Measurements from ENCODE around the gene ZNRF3. TPM values are rescaled to one million over a fixed set of nuclear protein-coding genes. Genes with fewer than 3 reads are reported as not detected.

The ZNRF3 gene
- total RNA-seq, 1 donor from 2014 or later, result 5.8 TPM

- peaks cover 12% of the 10 kb centered on the region for H3K79me2 ChIP-seq (ENCODE audit: insufficient read depth, low read length)
- peaks cover 6% of the 10 kb centered on the region for H3K4me1 Mint-ChIP-seq (ENCODE audit: low read depth, unreplicated experiment)
- H3K27ac ChIP-seq (ENCODE audit: low read depth, low read length), result no peak overlapping the region
- H3K27me3 ChIP-seq (ENCODE audit: insufficient read depth, low read length), result no peaks in the 10 kb centered on the region
- no peaks in the 10 kb centered on the region for H3K4me1 ChIP-seq (ENCODE audit: insufficient read depth, low read length)
- no peak overlapping the region for H3K4me2 ChIP-seq (ENCODE audit: low read length)
- H3K36me3 Mint-ChIP-seq (ENCODE audit: low read depth, unreplicated experiment), result peaks cover 3% of the 10 kb centered on the region
- H3K4me3 Mint-ChIP-seq (ENCODE audit: unreplicated experiment), result no peak overlapping the region
- FAIRE-seq (no peak), DNase-seq (ENCODE audit: low read depth) (no peak)
- H3K9me3 Mint-ChIP-seq (ENCODE audit: unreplicated experiment), result peaks cover 2% of the 10 kb centered on the region
- H3K27me3 Mint-ChIP-seq (ENCODE audit: low read depth, unreplicated experiment), result no peaks in the 10 kb centered on the region
- no peak overlapping the region for H3K27ac Mint-ChIP-seq (ENCODE audit: unreplicated experiment)
- no peak for TF ChIP-seq CTCF (IDR thresholded peaks at IDR 0.05; ENCODE audit: insufficient read depth, low read depth, low read length)
- TF ChIP-seq EZH2 (IDR thresholded peaks at IDR 0.05; ENCODE audit: insufficient read depth, low read length), result no peak
- H2AFZ ChIP-seq (ENCODE audit: low read depth, low read length), result no peak overlapping the region
- H4K20me1 ChIP-seq (ENCODE audit: insufficient read depth, low read length), result peaks cover 42% of the 10 kb centered on the region
- H3K9ac ChIP-seq (ENCODE audit: low read length), result no peak overlapping the region
- H3K9me3 ChIP-seq (ENCODE audit: insufficient read depth, low read depth, low read length), result no peaks in the 10 kb centered on the region
- H3K36me3 ChIP-seq (ENCODE audit: insufficient read depth, low read length), result no peaks in the 10 kb centered on the region
- H3K4me3 ChIP-seq (ENCODE audit: insufficient read depth, low read depth, low read length), result no peak overlapping the region
These were observed 56.6 kb downstream of the ZNRF3 start for GRCh38 chr22:28939932-28940331.

GRCh38 chr22:28940441-28940840, 57.1 kb downstream of the ZNRF3 start:
- no peak overlapping the region for H3K4me3 ChIP-seq (ENCODE audit: insufficient read depth, low read depth, low read length)
- peaks cover 12% of the 10 kb centered on the region for H3K79me2 ChIP-seq (ENCODE audit: insufficient read depth, low read length)
- no peaks in the 10 kb centered on the region for H3K4me1 ChIP-seq (ENCODE audit: insufficient read depth, low read length)
- no peaks in the 10 kb centered on the region for H3K9me3 ChIP-seq (ENCODE audit: insufficient read depth, low read depth, low read length)
- no peaks in the 10 kb centered on the region for H3K36me3 ChIP-seq (ENCODE audit: insufficient read depth, low read length)
- peaks cover 40% of the 10 kb centered on the region for H4K20me1 ChIP-seq (ENCODE audit: insufficient read depth, low read length)
- FAIRE-seq, result no peak
- DNase-seq (ENCODE audit: low read depth), result no peak
- no peaks in the 10 kb centered on the region for H3K27me3 ChIP-seq (ENCODE audit: insufficient read depth, low read length)
- H3K9ac ChIP-seq (ENCODE audit: low read length), result no peak overlapping the region
- Mint-ChIP-seq H3K27me3 (ENCODE audit: low read depth, unreplicated experiment) (no peaks in the 10 kb centered on the region), H3K9me3 (ENCODE audit: unreplicated experiment) (peaks cover under 1% of the 10 kb centered on the region), H3K27ac (ENCODE audit: unreplicated experiment) (no peak overlapping the region), H3K4me3 (ENCODE audit: unreplicated experiment) (no peak overlapping the region), H3K4me1 (ENCODE audit: low read depth, unreplicated experiment) (peaks cover 6% of the 10 kb centered on the region), H3K36me3 (ENCODE audit: low read depth, unreplicated experiment) (peaks cover 4% of the 10 kb centered on the region)
- no peak for TF ChIP-seq EZH2 (IDR thresholded peaks at IDR 0.05; ENCODE audit: insufficient read depth, low read length)
- TF ChIP-seq CTCF (IDR thresholded peaks at IDR 0.05; ENCODE audit: insufficient read depth, low read depth, low read length), result no peak
- no peak overlapping the region for H3K27ac ChIP-seq (ENCODE audit: low read depth, low read length)
- H2AFZ ChIP-seq (ENCODE audit: low read depth, low read length), result no peak overlapping the region
- H3K4me2 ChIP-seq (ENCODE audit: low read length), result no peak overlapping the region

DNA sequence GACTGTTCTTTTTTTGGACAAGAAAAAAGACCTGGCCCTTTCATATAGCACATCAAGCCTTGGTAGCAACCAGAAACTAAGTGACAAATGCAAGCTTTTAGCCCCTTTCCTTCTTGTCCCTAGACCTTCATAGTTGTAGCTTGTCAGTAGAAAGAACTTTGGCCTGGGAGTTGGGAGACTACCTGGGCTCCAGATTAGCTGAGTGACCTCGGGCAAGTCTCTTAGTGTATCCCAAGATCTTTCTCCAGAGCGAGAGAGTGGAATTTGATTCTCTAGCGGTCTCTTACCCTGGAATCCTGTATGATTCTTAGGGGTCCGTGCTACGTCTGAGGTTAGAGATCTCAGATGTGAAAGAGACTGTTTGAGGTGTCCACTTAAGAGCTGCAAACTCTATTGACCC, 59.0 kb downstream of the ZNRF3 start:
- H3K27ac ChIP-seq (ENCODE audit: low read depth, low read length), result no peak overlapping the region
- peaks cover 25% of the 10 kb centered on the region for H4K20me1 ChIP-seq (ENCODE audit: insufficient read depth, low read length)
- peaks cover 5% of the 10 kb centered on the region for H3K9me3 ChIP-seq (ENCODE audit: insufficient read depth, low read depth, low read length)
- H3K4me3 Mint-ChIP-seq (ENCODE audit: unreplicated experiment), result no peak overlapping the region
- no peaks in the 10 kb centered on the region for H3K4me1 ChIP-seq (ENCODE audit: insufficient read depth, low read length)
- H3K36me3 ChIP-seq (ENCODE audit: insufficient read depth, low read length), result no peaks in the 10 kb centered on the region
- no peak overlapping the region for H3K27ac Mint-ChIP-seq (ENCODE audit: unreplicated experiment)
- TF ChIP-seq EZH2 (IDR thresholded peaks at IDR 0.05; ENCODE audit: insufficient read depth, low read length) (no peak), CTCF (IDR thresholded peaks at IDR 0.05; ENCODE audit: insufficient read depth, low read depth, low read length) (no peak)
- H3K4me1 Mint-ChIP-seq (ENCODE audit: low read depth, unreplicated experiment), result peaks cover 6% of the 10 kb centered on the region
- DNase-seq (ENCODE audit: low read depth) (no peak), FAIRE-seq (no peak)
- H3K79me2 ChIP-seq (ENCODE audit: insufficient read depth, low read length), result peaks cover 13% of the 10 kb centered on the region
- no peak overlapping the region for H3K4me3 ChIP-seq (ENCODE audit: insufficient read depth, low read depth, low read length)
- peaks cover 12% of the 10 kb centered on the region for H3K9me3 Mint-ChIP-seq (ENCODE audit: unreplicated experiment)
- H3K9ac ChIP-seq (ENCODE audit: low read length), result no peak overlapping the region
- no peak overlapping the region for H2AFZ ChIP-seq (ENCODE audit: low read depth, low read length)
- H3K4me2 ChIP-seq (ENCODE audit: low read length), result no peak overlapping the region
- no peaks in the 10 kb centered on the region for H3K27me3 Mint-ChIP-seq (ENCODE audit: low read depth, unreplicated experiment)
- peaks cover 3% of the 10 kb centered on the region for H3K36me3 Mint-ChIP-seq (ENCODE audit: low read depth, unreplicated experiment)
- H3K27me3 ChIP-seq (ENCODE audit: insufficient read depth, low read length), result no peaks in the 10 kb centered on the region
